ENCODE measurements around the gene LARP4B.

GRCh38 chr10:963186-963585, 31.7 kb upstream of the LARP4B start:
- TF ChIP-seq CTCF (IDR thresholded peaks at IDR 0.05) (no peak), EP300 (IDR thresholded peaks at IDR 0.05) (no peak)

Data from stomach (tissue), 4 donors.